ENCODE results near the gene PRKCH. TPM values are rescaled to one million over a fixed set of nuclear protein-coding genes. Genes with fewer than 3 reads are reported as not detected.

The PRKCH gene
- total and polyA plus RNA-seq, 2 experiments from 2014 or later: 2.4 to 3.5 TPM

DNA sequence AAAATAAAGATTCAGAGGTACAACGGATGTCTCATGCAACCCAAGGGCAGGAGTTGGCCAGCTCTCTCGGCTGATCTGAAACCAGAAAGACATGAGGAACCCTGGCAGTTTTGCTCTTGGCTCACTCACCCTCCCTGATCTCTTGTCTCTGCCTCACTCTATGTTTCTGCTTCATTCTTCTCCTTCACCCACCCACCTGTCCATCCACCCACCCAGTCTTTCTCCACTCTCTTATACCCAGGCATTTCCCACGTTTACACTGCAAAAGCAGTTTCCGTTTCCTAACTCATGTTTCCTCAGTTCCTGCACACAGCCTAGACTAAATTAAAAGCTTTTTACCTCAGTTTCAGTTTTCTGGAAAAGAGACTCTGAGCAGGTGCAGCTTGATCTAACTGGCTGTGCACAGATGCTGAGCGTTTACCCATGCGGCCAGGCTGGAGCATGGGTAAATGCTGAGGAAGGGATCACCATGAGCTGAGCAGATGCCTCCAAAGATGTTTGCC lies 157.6 kb downstream of the PRKCH start:
- Histone ChIP-seq H2AFZ (no peak overlapping the region), H3K9me3 (ENCODE audit: low read depth) (no peaks in the 10 kb centered on the region), H3K4me1 (ENCODE audit: insufficient read depth) (peaks cover 46% of the 10 kb centered on the region), H3K9ac (no peak overlapping the region), H3K27ac (no peak overlapping the region), H3K4me3 (no peak overlapping the region), H3K36me3 (ENCODE audit: low read depth) (no peaks in the 10 kb centered on the region), H3K4me2 (ENCODE audit: unreplicated experiment) (no peak overlapping the region), H3F3A (ENCODE audit: insufficient read depth) (peaks cover 32% of the 10 kb centered on the region), H3K9me2 (ENCODE audit: insufficient read depth) (no peaks in the 10 kb centered on the region), H3K79me2 (ENCODE audit: insufficient read depth) (peaks cover 37% of the 10 kb centered on the region), H4K20me1 (ENCODE audit: insufficient read depth) (no peaks in the 10 kb centered on the region), H3K27me3 (replicated peaks; ENCODE audit: insufficient read depth) (no peaks in the 10 kb centered on the region)
- in situ Hi-C loops (cut with MboI): no loop called here
- 89 to 93% methylated on average over 6 of the region's 6 CpGs for WGBS, 2 experiments (ENCODE audit: low coverage in 1 of 2, low lambda C conversion rate in 2 of 2, missing lambda C conversion rate in 2 of 2)
- DNase-seq: no peak
- TF ChIP-seq EZH2phosphoT487 (IDR thresholded peaks at IDR 0.05; ENCODE audit: insufficient read depth, low read depth) (no peak), EZH2 (IDR thresholded peaks at IDR 0.05; ENCODE audit: insufficient read depth, poor library complexity, severe bottlenecking) (no peak)

GRCh38 chr14:61479746-61480502 lies 158.5 kb downstream of the PRKCH start:
- no peaks in the 10 kb centered on the region for H3K36me3 ChIP-seq (ENCODE audit: low read depth)
- H3K27me3 ChIP-seq (replicated peaks; ENCODE audit: insufficient read depth): no peaks in the 10 kb centered on the region
- H4K20me1 ChIP-seq (ENCODE audit: insufficient read depth): no peaks in the 10 kb centered on the region
- H3K4me2 ChIP-seq (ENCODE audit: unreplicated experiment): peak overlapping the region; percentile 11
- H3K4me1 ChIP-seq (ENCODE audit: insufficient read depth): peaks cover 44% of the 10 kb centered on the region
- WGBS, 2 experiments (ENCODE audit: low coverage in 1 of 2, low lambda C conversion rate in 2 of 2, missing lambda C conversion rate in 2 of 2): 84 to 93% methylated on average over 3 of the region's 3 CpGs
- no peak overlapping the region for H2AFZ ChIP-seq
- H3K27ac ChIP-seq: no peak overlapping the region
- H3F3A ChIP-seq (ENCODE audit: insufficient read depth): peaks cover 30% of the 10 kb centered on the region
- H3K9ac ChIP-seq: 0 out of 2 replicates have a peak overlapping the region, but pooled peaks have one; percentile 8
- no peaks in the 10 kb centered on the region for H3K9me3 ChIP-seq (ENCODE audit: low read depth)
- peak; percentile 65 for DNase-seq
- in situ Hi-C loops (cut with MboI): no loop called here
- H3K4me3 ChIP-seq: no peak overlapping the region
- TF ChIP-seq EZH2 (IDR thresholded peaks at IDR 0.05; ENCODE audit: insufficient read depth, poor library complexity, severe bottlenecking): no peak
- TF ChIP-seq EZH2phosphoT487 (IDR thresholded peaks at IDR 0.05; ENCODE audit: insufficient read depth, low read depth): no peak
- H3K79me2 ChIP-seq (ENCODE audit: insufficient read depth): peaks cover 28% of the 10 kb centered on the region
- H3K9me2 ChIP-seq (ENCODE audit: insufficient read depth): no peaks in the 10 kb centered on the region

DNA sequence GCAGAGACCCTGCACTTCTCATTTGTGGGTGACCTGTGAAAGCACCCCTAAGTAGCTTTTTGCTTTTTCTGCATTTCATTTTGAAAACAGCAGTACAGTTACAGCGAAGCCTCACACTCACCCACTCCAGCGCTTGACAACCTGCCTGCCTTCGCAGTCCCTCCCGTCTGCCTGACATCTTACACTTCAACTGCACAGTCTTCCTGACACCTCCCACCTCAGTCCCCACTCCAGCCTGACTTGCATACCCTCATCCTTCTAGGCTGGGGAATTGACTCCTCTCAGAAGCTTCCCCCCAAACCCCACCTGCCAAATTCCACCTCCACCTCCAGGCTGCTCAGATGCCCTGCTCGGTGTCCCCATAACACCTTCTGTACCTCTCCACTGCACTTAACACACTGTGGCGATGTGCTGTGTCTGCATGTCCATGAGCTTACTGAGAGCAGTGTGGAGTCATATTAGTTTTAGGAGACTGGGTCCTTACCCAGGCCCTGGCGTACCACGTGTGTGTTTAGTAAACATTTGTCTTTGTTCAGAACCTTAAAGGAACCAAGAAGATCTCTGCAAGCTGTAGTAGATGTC lies 159.4 kb downstream of the PRKCH start:
- Histone ChIP-seq H3K27me3 (replicated peaks; ENCODE audit: insufficient read depth) (no peaks in the 10 kb centered on the region), H3K4me3 (no peak overlapping the region), H3K36me3 (ENCODE audit: low read depth) (no peaks in the 10 kb centered on the region), H4K20me1 (ENCODE audit: insufficient read depth) (no peaks in the 10 kb centered on the region), H3K4me1 (ENCODE audit: insufficient read depth) (peaks cover 36% of the 10 kb centered on the region), H3K79me2 (ENCODE audit: insufficient read depth) (peaks cover 19% of the 10 kb centered on the region), H3K4me2 (ENCODE audit: unreplicated experiment) (no peak overlapping the region), H3K9me2 (ENCODE audit: insufficient read depth) (no peaks in the 10 kb centered on the region), H3F3A (ENCODE audit: insufficient read depth) (peaks cover 24% of the 10 kb centered on the region), H3K9me3 (ENCODE audit: low read depth) (no peaks in the 10 kb centered on the region), H3K9ac (no peak overlapping the region), H3K27ac (no peak overlapping the region), H2AFZ (no peak overlapping the region)
- DNase-seq: no peak
- in situ Hi-C loops (cut with MboI): no loop called here
- TF ChIP-seq EZH2phosphoT487 (IDR thresholded peaks at IDR 0.05; ENCODE audit: insufficient read depth, low read depth) (no peak), EZH2 (IDR thresholded peaks at IDR 0.05; ENCODE audit: insufficient read depth, poor library complexity, severe bottlenecking) (no peak)
- WGBS, 2 experiments (ENCODE audit: low coverage in 1 of 2, low lambda C conversion rate in 2 of 2, missing lambda C conversion rate in 2 of 2): 84 to 88% methylated on average over 8 of the region's 8 CpGs

DNA sequence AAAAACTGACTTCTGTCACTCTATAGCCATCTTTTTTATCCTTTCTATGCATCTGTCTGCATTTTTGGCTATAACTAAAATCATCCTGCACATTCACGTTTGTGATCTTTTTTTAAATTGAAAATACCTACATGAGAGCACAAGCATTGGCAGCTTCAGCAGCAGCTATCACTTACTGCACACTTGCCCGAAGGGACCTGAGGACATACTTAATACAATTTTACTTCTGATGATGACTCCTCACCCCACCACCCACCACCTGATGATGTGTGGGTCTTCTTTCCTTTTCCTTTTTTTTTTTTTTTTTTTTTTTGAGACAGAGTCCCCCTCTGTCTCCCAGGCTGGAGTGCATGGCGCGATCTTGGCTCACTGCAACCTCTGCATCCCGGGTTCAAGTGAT lies 160.3 kb downstream of the PRKCH start:
- no peak overlapping the region for H3K27ac ChIP-seq
- no peak overlapping the region for H3K9ac ChIP-seq
- no peaks in the 10 kb centered on the region for H4K20me1 ChIP-seq (ENCODE audit: insufficient read depth)
- DNase-seq: no peak
- TF ChIP-seq EZH2phosphoT487 (IDR thresholded peaks at IDR 0.05; ENCODE audit: insufficient read depth, low read depth) (no peak), EZH2 (IDR thresholded peaks at IDR 0.05; ENCODE audit: insufficient read depth, poor library complexity, severe bottlenecking) (no peak)
- no peaks in the 10 kb centered on the region for H3K27me3 ChIP-seq (replicated peaks; ENCODE audit: insufficient read depth)
- no peak overlapping the region for H3K4me3 ChIP-seq
- no peaks in the 10 kb centered on the region for H3K9me2 ChIP-seq (ENCODE audit: insufficient read depth)
- peaks cover 12% of the 10 kb centered on the region; the same call in 1 of the 2 replicates for H3K79me2 ChIP-seq (ENCODE audit: insufficient read depth)
- peaks cover 27% of the 10 kb centered on the region for H3K4me1 ChIP-seq (ENCODE audit: insufficient read depth)
- H3K36me3 ChIP-seq (ENCODE audit: low read depth): no peaks in the 10 kb centered on the region
- no peaks in the 10 kb centered on the region for H3K9me3 ChIP-seq (ENCODE audit: low read depth)
- H2AFZ ChIP-seq: no peak overlapping the region
- 90 to 93% methylated on average over 4 to 5 of the region's 5 CpGs for WGBS, 2 experiments (ENCODE audit: low coverage in 1 of 2, low lambda C conversion rate in 2 of 2, missing lambda C conversion rate in 2 of 2)
- in situ Hi-C loops (cut with MboI): no loop called here
- no peak overlapping the region for H3K4me2 ChIP-seq (ENCODE audit: unreplicated experiment)
- peaks cover 16% of the 10 kb centered on the region for H3F3A ChIP-seq (ENCODE audit: insufficient read depth)

All from GM23248 (cell line).